ENCODE measurements around the gene SNAPIN.

Gene SNAPIN

GRCh38 chr1:153698923-153699714, 40.6 kb downstream of the SNAPIN start:
- in situ Hi-C loops (cut with MboI; ENCODE audit: low sequenced_read_pairs): no loop called here

GRCh38 chr1:153699768-153700167, 41.3 kb downstream of the SNAPIN start:
- in situ Hi-C loops (cut with MboI; ENCODE audit: low sequenced_read_pairs): no loop called here

- in situ Hi-C loops (cut with MboI; ENCODE audit: low sequenced_read_pairs): no loop called here
These were observed 47.0 kb downstream of the SNAPIN start for GRCh38 chr1:153705484-153705883.

GRCh38 chr1:153711026-153711425, 52.5 kb downstream of the SNAPIN start:
- in situ Hi-C loops (cut with MboI; ENCODE audit: low sequenced_read_pairs): no loop called here

All from HL-60/S4 treated with retinoic acid at 250 ng/mL for 4 days and 3 days (cell line).